COLO668 (cell line): ENCODE results near the gene DPY19L2.
"Not testable (repeated sequence)": the region's sequence is repeated elsewhere in the genome, so short reads cannot be mapped to it uniquely, and the experiment has no call there.

Experiments used
- DNase-seq: peaks from one replicate; lab custom pipeline; 2025; ENCODE audit not compliant: unreplicated experiment; lab: John Stamatoyannopoulos, UW

DPY19L2 gene

GRCh38 chr12:63663005-63663404 lies 5.3 kb downstream of the DPY19L2 start:
- not testable (repeated sequence) for DNase-seq

- DNase-seq, result not testable (repeated sequence)
Observed at GRCh38 chr12:63658501-63658900, 9.8 kb downstream of the DPY19L2 start.

GRCh38 chr12:63656407-63656806 lies 11.9 kb downstream of the DPY19L2 start:
- DNase-seq, result not testable (repeated sequence)

- not testable (repeated sequence) for DNase-seq
Observed at GRCh38 chr12:63655543-63656257, 12.6 kb downstream of the DPY19L2 start.

- not testable (repeated sequence) for DNase-seq
Observed at GRCh38 chr12:63654481-63654880, 13.8 kb downstream of the DPY19L2 start.

- DNase-seq, result not testable (repeated sequence)
Observed at GRCh38 chr12:63649517-63649916, 18.8 kb downstream of the DPY19L2 start.

- not testable (repeated sequence) for DNase-seq
Observed at GRCh38 chr12:63643381-63644140, 24.7 kb downstream of the DPY19L2 start.

GRCh38 chr12:63624258-63624657 lies 44.0 kb downstream of the DPY19L2 start:
- not testable (repeated sequence) for DNase-seq

GRCh38 chr12:63615544-63615943 lies 52.7 kb downstream of the DPY19L2 start:
- not testable (repeated sequence) for DNase-seq

- not testable (repeated sequence) for DNase-seq
Observed at GRCh38 chr12:63611285-63611684, 57.0 kb downstream of the DPY19L2 start.

GRCh38 chr12:63609281-63609680 lies 59.0 kb downstream of the DPY19L2 start:
- DNase-seq, result not testable (repeated sequence)

- DNase-seq, result not testable (repeated sequence)
Observed at GRCh38 chr12:63604985-63605384, 63.3 kb downstream of the DPY19L2 start.

- not testable (repeated sequence) for DNase-seq
Observed at GRCh38 chr12:63594828-63595227, 73.5 kb downstream of the DPY19L2 start.

- not testable (repeated sequence) for DNase-seq
Observed at GRCh38 chr12:63584426-63584825, 83.9 kb downstream of the DPY19L2 start.

- not testable (repeated sequence) for DNase-seq
Observed at GRCh38 chr12:63583289-63583688, 85.0 kb downstream of the DPY19L2 start.

GRCh38 chr12:63577631-63578030 lies 90.7 kb downstream of the DPY19L2 start:
- not testable (repeated sequence) for DNase-seq

GRCh38 chr12:63572038-63572437 lies 96.3 kb downstream of the DPY19L2 start:
- not testable (repeated sequence) for DNase-seq

- DNase-seq, result not testable (repeated sequence)
Observed at GRCh38 chr12:63558445-63558844, 109.8 kb downstream of the DPY19L2 start.

- DNase-seq, result not testable (repeated sequence)
Observed at GRCh38 chr12:63551397-63551796, 116.9 kb downstream of the DPY19L2 start.

GRCh38 chr12:63549034-63549433 lies 119.3 kb downstream of the DPY19L2 start:
- DNase-seq, result not testable (repeated sequence)

- not testable (repeated sequence) for DNase-seq
Observed at GRCh38 chr12:63545298-63545916, 122.9 kb downstream of the DPY19L2 start.
